NCI-H226 (cell line): Measurements from ENCODE around the gene FAM151A.

Experiments used
- DNase-seq: peaks from one replicate; pipeline ENCODE4 v3.0.0-alpha.2; 2015

FAM151A gene

DNA sequence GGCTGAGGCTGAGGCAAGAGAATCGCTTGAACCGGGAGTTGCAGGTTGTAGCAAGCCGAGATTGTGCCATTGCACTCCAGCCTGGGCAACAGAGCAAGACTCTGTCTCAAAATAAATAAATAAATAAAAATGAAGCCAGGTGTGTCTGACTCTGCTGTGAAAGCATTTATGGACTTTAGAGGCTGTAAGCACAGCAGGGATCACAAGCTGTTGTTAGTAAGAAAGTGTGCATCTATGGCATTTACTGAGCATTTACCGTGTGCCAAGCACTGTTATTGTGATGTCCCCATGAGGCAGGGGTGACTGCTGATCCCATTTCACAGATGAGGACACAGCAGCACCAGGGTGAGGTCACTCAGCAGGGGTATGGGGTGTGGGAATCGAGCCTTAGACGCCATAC is 20.1 kb downstream of the FAM151A start:
- DNase-seq: no peak

DNA sequence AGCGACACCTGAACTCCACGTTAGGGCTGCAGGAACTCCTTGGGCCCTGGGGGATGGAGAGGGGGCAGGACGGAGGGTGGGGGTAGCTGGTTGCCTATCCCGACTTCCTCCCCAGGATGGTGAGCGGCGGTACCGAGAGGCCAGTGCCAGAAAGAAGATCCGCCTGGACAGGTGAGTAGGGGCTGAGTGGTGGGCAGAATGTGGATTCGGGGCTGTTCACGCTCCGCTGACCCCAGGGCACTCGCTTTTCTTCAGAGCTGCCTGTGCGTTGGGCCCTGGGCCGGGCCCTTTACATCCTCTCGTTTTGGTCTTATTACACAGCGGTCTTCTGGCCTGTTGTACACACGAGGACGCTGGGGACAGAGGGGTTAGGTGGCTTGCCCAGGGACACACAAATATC is 20.8 kb downstream of the FAM151A start:
- no peak for DNase-seq

DNA sequence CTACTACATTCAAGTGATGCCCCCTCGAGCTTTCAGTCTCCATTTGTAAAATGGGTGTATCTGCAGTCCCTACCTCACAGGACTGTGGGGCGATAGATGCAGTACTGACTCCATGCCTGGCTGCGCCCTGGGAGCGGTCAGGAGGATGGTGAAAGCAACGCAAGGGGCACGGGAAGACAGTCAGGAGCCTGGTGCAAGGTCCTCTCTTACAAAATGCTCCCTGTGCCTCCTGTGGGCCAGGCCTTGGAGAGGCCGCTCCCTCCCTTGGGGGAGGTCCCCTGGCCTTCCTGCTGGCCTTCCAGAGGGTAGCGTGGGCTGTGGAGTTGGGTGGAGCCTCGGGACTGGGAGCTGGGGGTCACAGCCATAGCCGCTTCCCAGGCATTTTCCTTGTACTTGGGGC is 21.6 kb downstream of the FAM151A start:
- DNase-seq: no peak

- no peak for DNase-seq
Measured at GRCh38 chr1:54600947-54601721, 22.2 kb downstream of the FAM151A start.

DNA sequence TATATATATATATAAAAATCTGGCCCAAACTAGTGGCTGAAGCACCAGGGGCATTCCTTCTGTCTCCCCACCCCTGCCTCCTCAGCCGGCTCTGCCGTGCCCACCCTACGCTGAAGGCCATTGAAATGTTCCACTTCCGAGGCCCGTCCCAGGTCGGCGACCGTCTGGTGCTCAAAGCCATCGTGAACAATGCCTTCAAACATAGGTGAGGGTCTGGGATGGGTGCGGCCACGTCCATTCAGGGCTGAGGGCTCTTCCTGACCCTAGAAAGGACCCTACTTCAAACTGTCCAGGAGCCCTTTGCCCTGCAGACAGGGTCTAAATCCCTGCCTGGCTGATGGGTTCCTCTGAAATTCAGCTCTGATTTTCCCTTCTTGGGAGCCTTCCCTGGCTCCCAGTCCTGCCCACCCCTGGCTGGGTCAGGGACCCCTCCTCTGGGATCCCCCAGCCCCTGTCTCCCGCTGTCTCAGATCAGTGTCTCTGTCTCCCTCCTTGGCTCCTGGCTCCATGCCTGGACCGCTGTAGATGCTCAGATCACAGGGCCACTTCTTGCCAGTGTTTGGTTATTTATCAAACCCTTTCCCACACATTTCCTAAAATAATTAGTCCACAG is 24.0 kb downstream of the FAM151A start:
- DNase-seq: no peak

DNA sequence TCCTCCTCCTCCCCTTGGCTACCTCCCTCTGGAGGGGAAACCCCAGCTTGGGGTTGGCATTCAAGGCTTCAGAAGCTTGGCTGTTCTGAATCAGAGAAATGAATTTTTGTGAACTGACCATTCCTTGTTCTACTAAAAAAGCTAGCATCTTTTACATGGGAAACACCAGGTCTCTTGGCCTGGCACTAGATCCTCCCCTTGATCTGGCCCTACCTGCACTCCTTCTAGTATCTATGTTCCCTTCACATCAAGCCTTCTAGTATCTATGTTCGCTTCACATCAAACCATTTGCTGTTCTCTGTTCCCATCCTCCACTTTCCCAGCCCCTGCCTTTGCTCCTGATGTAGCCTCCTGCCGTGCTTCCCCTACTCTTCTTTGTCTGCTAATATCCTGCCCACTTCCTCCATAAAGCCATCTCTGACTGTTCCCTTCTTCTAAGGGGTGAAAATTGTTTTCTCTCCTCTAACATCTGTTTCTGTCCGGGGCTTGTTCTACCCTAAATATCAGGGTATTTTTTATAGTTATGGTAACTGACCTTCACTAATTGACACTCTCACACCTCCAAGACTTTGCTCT is 25.8 kb downstream of the FAM151A start:
- no peak for DNase-seq

- no peak for DNase-seq
Measured at GRCh38 chr1:54596756-54597155, 26.6 kb downstream of the FAM151A start.

DNA sequence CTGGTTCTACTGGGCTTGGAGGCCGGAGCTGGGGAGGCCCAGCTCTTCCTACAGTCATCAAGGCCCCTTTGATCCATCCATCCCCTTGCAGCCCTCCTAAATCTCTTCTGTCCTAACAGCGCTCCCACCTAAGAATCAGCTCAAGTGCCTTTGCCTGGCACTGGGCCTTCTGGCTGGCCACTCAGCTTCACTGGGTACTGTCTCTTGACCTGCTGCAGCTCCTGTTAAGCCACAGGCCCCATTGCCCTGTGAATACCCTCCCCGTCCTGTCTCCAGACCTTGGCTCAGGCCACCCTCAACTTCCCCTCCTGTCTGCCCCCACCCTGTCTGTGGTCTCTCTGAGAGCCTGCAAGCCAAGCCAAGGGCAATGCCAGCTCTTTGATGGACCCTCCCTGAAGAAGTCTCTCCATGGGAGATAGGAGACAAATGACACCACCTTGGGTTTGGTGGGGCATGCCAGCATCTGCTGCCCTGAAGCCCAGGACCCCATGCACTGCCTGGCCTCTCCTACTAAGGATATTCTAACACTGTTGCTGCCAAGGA is 27.3 kb downstream of the FAM151A start:
- DNase-seq: no peak

DNA sequence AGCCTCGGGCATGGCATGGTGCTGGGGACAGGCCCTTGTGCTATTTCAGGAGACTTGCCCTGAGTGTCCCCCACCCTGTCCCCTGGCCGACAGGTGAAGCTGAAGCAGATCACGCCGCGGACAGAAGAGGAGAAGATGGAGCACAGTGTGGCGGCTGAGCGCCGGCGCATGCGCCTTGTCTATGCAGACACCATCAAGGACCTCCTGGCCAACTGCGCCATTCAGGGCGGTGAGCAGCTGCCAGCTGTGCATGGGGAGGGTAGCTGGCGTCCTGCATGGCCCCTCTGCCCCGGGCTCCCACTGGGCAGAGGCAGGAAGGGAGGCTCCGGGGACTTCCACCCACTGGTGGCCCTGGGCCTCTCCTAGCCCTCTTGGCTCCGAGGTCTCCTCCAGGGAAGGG is 28.9 kb downstream of the FAM151A start:
- no peak for DNase-seq

- DNase-seq: no peak
Measured at GRCh38 chr1:54593571-54594160, 29.7 kb downstream of the FAM151A start.

GRCh38 chr1:54591127-54591756 is 32.1 kb downstream of the FAM151A start:
- no peak for DNase-seq

GRCh38 chr1:54588377-54588776 is 34.9 kb downstream of the FAM151A start:
- no peak for DNase-seq

DNA sequence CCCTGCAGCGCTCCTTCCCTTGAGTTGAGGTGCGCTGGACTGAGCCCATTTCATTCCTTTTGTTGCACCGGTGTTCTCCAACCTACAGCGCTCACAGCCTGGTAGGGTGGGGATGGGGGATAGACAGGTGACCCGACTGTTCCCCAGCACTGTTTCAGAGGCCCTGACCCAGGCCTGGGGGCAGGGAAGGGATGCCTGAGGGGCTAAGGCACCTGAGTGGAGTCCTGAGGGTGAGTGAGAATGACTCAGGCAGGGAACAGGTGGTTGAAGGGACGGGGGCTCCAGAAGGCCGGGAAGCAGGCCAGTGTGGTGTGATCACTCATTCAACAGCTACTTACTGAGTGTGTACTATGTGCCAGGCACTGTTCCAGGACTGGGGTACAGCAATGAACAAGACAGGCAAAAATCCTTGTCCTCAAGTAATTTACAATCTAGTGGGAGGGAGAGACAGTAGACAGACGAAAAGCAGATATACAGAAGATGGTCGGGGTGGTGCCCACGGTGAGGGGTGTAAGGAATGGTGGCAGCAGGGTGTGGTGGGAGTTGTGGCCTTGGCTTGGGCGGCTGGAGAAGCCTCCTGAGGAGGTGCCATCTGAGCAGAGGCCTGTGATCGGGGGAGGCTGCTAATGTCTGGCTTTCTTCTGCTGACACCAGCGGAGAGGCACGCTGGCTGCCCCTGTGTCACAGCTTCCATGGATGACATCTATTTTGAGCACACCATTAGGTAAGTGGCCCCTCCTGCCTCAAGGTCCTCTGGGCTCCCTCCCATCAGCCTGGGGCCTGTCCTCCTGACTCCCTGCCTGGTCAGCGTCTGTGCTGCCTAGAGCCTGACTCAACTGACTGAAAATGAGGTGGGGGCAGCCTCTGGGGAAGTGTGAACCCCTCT is 37.9 kb downstream of the FAM151A start:
- DNase-seq: no peak

- no peak for DNase-seq
Measured at GRCh38 chr1:54584575-54584974, 38.8 kb downstream of the FAM151A start.

- DNase-seq: no peak
Measured at GRCh38 chr1:54583871-54584270, 39.5 kb downstream of the FAM151A start.

DNA sequence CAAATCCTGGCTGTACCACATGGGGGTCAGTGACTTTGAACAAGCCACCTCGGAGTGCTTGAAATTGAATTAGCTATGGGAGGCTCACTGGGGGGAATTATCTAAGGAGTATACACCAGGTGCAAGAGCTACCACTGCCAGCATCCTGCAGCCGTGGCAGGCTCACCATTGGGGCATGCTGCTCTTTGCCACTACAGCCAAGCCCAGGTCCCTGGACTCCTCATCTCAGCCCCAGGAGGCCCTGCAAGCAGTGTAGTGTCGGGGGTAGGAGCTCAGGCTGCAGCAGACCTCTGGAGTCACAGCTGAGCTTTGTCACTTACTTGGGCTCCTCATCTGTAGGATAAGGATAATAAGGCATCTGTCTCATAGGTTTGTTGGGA is 40.0 kb downstream of the FAM151A start:
- DNase-seq: no peak

- no peak for DNase-seq
Measured at GRCh38 chr1:54582566-54583306, 40.6 kb downstream of the FAM151A start.

GRCh38 chr1:54581621-54582035 is 41.7 kb downstream of the FAM151A start:
- DNase-seq: peak; percentile 96

- DNase-seq: no peak
Measured at GRCh38 chr1:54580856-54581550, 42.3 kb downstream of the FAM151A start.

- DNase-seq: no peak
Measured at GRCh38 chr1:54579337-54579781, 44.0 kb downstream of the FAM151A start.

- no peak for DNase-seq
Measured at GRCh38 chr1:54577612-54578011, 45.7 kb downstream of the FAM151A start.
